ENCODE data around the gene UTP25.
"Not testable (repeated sequence)": the region's sequence is repeated elsewhere in the genome, so short reads cannot be mapped to it uniquely, and the experiment has no call there.

Gene UTP25

GRCh38 chr1:209901211-209901610 is 73.4 kb downstream of the UTP25 start (continued):
- no peak for TF ChIP-seq CREB5 (CRISPR knock-in tag; IDR thresholded peaks at IDR 0.05; ENCODE audit: low read depth)
- TF ChIP-seq ARNTL (CRISPR knock-in tag; IDR thresholded peaks at IDR 0.05; ENCODE audit: borderline replicate concordance, low read depth) = no peak
- TF ChIP-seq RARB (CRISPR knock-in tag; IDR thresholded peaks at IDR 0.05) = no peak
- TF ChIP-seq ESRRG (CRISPR knock-in tag; IDR thresholded peaks at IDR 0.05) = no peak
- TF ChIP-seq TOX (CRISPR knock-in tag; IDR thresholded peaks at IDR 0.05; ENCODE audit: borderline replicate concordance) = no peak
- no peak for TF ChIP-seq ZNF8 (CRISPR knock-in tag; IDR thresholded peaks at IDR 0.05)
- TF ChIP-seq GLIS3 (CRISPR knock-in tag; IDR thresholded peaks at IDR 0.05) = no peak
- no peak for TF ChIP-seq ISL1 (CRISPR knock-in tag; IDR thresholded peaks at IDR 0.05)
- no peak for TF ChIP-seq ZNF70 (CRISPR knock-in tag; IDR thresholded peaks at IDR 0.05)
- TF ChIP-seq ZFP30 (CRISPR knock-in tag; IDR thresholded peaks at IDR 0.05) = no peak

- not testable (repeated sequence) for ATAC-seq
Measured at GRCh38 chr1:209904774-209905173, 77.0 kb downstream of the UTP25 start.
